Globus pallidus (tissue), 1 donor: ENCODE measurements around the gene AHR.
"Not testable (repeated sequence)": the region's sequence is repeated elsewhere in the genome, so short reads cannot be mapped to it uniquely, and the experiment has no call there.

Source experiments
- DNase-seq: peaks from one replicate; pipeline ENCODE4 v3.0.0-alpha.2; 2015; ENCODE audit warnings: low spot score

The AHR gene

DNA sequence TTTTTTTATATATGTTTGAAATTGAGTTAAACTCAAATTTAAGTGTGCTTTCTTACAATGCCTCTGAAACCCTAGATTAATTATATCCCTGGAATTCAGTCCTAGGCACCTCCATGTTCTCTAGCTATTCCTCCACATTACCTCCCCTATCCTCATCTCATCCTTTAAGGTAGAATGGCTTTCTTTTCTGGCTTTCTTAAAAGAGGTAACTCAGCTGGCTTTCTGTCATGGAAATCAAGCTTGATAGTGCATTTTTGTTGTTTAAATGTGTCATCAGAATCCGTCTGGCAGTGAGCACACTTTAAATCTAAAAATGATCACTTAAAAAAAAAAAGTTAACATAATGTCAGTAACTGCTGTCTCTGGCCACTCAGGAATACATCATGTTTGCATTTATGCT is 42.2 kb downstream of the AHR start:
- no peak for DNase-seq

DNA sequence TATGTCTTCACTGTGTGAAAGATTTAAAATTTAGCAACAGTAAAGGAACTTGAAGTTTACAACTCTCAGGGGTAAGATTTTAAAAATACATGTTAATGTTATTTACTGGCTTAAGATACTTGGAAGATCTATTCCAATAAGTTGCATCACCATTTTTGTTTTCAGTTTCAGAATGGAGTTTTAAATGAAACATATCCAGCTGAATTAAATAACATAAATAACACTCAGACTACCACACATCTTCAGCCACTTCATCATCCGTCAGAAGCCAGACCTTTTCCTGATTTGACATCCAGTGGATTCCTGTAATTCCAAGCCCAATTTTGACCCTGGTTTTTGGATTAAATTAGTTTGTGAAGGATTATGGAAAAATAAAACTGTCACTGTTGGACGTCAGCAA is 44.3 kb downstream of the AHR start:
- DNase-seq: no peak

DNA sequence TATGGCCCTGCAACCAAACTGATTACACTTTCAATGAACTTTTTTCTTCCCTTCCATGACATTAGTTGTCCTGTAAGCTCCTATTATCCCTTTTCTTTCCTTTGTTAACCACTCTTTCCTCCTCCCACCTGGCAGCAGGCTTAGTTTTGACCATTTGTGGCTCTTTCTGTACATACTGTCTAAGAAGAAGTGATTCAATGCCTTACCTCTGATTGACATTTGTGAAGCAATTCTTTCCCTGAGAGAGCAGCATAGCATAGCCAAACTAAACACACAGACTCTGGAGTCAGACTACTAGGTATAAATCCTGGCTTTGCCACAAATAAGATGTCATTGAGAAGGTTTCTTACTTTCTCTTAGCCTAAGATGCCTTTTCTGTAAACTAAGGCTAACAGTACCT is 48.9 kb downstream of the AHR start:
- DNase-seq: no peak

DNA sequence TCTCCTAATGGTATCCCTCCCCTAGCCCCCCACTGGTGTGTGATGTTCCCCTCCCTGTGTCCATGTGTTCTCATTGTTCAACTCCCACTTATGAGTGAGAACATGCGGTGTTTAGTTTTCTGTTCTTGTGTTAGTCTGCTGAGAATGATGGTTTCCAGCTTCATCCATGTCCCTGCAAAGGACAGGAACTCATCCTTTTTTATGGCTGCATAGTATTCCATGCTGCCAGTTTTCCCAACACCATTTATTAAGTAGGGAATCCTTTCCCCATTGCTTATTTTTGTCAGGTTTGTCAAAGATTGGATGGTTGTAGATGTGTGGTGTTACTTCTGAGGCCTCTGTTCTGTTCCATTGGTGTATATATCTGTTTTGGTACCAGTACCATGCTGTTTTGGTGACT is 50.5 kb downstream of the AHR start:
- DNase-seq: not testable (repeated sequence)

DNA sequence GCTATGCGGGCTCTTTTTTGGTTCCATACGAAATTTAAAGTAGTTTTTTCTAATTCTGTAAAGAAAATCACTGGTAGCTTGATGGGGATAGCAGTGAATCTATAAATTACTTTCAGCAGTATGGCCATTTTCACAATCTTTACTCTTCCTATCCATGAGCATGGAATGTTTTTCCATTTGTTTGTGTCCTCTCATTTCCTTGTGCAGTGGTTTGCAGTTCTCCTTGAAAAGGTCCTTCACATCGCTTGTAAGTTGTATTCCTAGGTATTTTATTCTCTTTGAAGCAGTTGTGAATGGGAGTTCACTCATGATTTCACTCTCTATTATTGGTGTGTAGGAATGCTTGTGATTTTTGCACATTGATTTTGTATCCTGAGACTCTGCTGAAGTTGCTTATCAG is 51.9 kb downstream of the AHR start:
- DNase-seq: not testable (repeated sequence)

DNA sequence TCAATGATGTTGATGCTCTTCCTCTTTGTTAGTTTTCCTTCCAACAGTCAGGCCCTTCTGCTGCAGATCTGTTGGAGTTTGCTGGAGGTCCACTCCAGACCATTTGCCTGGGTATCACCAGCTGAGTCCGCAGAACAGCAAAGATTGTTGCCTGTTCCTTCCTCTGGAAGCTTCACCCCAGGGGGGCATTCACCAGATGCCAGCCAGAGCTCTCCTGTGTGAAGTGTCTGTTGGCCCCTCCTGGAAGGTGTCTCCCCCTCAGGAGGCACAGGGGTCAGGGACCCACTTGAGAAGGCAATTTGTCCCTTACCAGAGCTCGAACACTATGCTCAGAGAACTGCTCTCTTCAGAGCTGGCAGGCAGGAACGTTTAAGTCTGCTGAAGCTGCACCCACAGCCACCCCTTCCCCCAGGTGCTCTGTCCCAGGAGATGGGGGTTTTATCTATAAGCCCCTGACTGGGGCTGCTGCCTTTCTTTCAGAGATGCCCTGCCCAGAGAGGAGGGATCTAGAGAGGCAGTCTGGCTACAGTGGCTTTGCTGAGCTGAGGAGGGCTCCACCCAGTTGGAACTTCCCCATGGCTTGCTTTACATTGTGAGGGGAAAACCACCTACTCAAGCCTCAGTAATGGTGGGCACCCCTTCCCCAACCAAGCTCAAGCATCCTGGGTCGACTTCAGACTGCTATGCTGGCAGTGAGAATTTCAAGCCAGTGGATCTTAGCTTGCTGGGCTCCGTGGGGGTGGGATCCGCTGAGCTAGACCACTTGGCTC is 55.4 kb downstream of the AHR start:
- DNase-seq: not testable (repeated sequence)

DNA sequence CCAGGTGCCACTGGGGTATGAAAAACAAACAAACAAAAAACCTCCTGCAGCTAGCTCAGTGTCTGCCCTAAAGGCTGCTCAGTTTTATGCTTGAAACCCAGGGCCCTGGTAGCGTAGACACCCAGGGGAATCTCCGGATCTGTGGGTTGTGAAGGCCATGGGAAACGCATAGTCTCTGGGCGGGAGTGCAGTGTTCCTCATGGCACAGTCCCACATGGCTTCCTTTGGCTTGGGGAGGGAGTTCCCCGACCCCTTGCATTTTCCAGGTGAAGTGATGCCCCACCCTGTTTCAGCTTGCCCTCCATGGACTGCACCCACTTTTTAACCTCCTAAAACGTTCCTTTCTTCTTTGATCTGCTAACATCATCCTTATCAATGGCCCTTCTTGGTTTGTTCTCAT is 56.0 kb downstream of the AHR start:
- no peak for DNase-seq

DNA sequence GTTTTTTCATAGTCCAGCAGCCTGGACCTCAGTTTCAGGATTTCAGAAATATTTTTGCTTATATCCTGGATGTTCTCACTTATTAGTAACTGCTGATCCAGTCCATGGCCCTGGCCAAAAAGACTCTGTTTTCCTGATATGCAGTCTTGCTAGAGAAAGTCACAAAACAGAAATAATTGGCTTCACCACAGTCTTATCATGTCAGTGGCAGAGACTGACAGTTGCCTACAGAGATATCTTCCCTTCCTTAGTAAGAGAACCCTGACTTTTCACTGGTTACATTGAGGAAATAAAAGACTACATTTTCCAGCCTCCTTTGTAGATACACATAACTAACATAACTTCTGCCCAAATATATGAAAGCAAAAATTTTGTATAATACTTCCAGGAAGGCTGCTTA is 56.6 kb downstream of the AHR start:
- DNase-seq: no peak

DNA sequence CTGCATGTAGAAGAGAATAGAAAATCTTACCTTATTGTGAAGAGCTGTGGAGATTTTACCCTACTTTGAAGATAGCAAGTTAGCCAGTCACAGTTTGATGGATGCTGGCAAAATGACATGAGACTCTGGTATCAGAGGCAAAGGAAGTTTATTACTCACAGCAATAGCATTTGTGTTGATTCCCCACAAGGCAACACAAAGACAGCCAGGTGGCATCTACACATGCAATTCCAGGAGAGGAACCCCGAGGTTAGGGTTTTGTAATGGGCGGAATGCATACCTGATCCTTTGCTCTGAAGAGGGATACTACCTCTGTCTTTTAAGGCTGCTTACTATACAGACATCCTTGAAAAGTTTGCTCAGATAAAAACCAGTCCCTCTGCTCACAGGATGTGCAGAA is 59.5 kb downstream of the AHR start:
- DNase-seq: no peak

DNA sequence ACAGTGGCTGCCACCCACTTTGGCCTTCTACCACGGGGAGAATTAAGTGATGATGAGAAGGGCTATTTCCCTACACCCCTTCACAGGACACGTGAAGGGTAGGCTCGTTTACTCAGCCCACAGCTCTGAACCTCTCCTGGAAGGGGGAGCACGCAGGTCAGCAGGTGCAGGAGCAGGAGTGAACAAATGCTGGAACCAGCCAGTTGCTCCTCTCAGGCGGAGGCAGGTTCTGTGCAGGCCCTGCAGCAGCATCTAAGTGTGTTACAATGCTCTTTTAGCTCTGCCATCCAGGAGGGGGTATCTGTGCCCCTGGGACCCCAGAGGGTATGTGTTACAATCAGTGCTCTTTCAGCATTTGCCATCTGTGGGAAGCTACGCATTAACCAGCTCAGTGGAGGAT is 61.2 kb downstream of the AHR start:
- DNase-seq: no peak

DNA sequence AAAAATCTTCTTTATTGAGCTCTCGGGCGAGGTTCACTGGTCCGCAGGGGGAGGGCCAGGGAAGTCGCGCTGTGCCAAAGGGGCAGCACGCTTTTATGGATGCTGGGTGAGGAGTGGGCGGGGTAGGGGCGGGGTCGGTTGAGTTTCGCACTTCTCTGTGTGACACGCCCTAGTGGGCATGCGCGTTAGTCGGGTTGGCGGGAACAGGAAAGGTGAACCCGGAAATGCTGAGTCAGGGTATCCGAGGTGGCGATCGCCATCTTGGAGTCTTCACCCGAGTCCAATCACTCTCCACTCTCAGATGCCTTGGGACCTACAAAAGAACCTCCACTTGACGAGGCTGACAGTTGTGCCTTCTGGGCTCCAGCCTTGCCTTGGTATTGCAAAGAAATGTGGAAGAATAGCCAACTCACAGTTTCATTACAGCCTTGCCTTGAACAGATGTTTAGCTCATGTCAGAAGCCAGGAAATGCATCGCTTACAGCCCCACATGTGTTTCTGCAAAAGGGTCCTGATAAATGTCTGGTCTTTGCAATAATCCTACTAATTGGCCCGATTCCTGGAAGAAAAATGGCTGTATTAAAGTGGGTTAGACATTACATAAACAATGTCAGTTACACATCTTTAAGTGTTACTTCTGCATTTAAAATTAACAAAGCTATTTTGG is 64.1 kb downstream of the AHR start:
- DNase-seq: no peak

DNA sequence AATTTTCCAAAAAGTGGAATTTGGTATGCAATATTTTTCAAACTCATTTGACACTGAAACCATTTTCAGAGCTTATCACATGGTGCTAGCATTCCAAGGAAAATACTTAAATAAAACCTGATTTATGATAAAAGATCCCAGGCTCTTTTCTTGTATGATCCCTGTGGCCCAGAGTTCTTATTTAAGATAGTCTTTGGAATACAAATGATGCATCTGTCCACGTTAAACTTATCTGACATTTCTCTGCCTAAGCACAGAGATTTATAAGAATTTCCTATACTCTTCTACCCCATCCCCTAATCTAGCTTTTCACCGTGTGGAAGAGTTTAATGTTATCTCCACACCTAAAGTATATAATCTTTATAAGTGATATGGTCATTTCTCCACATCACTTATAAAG is 66.2 kb downstream of the AHR start:
- DNase-seq: no peak

DNA sequence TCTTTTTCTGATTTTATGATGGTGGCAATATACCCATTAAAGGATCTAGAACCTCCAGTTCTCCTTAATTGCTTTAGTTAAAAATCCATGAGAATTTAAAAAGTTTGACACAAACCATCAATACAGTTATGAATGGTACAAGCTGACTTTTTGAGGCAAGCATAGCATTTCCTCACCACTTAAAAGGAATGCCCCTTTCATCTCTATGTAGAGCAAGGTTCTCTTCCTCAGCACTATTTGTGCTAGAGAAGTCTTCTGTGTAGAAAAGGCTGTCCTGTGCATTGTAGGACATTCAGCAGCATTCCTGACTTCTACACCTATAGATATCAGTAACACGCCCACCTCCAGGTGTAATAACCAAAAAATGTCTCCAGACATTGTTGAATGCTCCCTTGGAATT is 67.3 kb downstream of the AHR start:
- no peak for DNase-seq

DNA sequence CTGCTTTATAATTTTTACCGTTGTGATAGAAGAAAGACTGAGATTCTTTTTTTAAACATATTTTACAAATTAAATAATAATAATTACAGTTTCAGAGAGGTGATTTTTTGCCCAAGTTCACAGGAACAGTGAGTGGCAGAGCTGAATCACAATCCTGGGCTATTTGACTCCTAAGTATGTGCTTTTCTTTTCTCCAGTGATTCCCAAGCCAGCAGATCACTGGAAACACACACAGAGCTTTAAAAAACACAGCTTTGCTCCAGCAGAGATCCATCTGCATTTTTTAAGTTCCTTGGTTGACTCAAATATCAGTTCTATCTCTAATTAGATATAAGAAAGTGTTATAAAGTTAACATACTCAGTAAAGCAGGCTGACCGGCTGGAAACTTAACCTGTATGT is 69.0 kb downstream of the AHR start:
- DNase-seq: no peak

DNA sequence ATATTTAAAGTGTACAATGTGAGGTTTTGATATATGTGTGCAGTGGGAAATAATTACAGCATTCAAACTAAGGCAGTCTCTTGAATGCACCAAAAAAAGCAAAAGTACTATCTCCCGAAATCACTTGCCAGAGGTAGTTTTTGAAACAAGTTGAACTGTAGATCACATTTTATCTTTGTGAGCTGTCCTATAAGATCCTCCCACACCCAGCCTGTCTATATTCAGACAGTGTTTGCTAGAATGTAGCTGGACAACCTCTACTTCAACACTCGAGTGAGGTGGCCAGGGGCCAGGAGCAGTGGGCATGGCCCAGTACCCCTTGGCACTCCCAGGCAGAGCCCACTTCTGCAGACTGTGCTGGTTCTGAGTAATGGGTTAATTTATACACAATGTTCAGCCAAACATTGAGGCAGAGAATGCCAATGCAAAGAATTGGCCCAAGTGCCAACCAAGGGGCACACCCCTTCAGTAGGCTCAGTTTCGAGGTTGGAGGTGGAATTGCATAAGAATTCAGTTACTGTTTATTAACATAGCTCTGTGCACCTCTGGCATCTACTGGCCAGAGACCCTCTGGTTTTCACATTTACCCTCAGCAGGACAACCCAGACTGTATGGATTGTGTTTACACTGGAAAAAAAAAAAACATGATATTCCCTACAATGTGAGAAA is 70.5 kb downstream of the AHR start:
- DNase-seq: no peak

DNA sequence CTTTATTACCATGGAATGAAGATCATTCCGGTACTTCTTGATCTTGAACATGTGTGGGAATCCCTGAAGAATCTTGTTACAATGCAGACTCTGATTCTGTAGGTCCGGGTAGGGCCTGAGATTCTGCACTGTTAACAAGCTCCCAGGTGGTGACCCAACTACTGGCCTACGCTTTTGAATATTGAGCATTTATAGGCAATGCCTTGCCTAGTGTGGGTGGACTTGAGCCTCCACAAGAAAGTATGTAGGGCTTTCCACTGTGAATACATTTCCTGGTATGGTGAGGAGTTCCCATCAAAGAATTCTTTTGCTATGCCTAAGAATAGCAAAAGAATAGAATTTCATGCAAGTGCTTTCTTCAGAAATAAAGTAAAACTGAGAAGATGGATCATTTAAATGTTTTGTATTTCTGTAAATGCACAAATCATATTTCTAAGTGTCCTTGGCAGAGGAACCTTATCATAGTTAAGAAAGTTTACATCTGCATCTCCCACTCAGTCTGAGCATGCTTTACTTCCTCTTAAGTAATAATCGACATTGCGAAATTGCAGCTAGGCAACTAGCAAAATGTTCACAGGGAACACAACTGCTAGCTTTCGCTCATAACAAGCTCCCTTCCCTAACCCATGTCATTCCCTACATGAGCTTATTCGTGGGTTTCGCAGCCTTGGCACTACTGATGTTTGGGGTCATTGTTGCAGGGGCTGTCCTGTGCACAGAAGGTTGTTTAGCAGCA is 71.4 kb downstream of the AHR start:
- DNase-seq: peak; percentile 7

DNA sequence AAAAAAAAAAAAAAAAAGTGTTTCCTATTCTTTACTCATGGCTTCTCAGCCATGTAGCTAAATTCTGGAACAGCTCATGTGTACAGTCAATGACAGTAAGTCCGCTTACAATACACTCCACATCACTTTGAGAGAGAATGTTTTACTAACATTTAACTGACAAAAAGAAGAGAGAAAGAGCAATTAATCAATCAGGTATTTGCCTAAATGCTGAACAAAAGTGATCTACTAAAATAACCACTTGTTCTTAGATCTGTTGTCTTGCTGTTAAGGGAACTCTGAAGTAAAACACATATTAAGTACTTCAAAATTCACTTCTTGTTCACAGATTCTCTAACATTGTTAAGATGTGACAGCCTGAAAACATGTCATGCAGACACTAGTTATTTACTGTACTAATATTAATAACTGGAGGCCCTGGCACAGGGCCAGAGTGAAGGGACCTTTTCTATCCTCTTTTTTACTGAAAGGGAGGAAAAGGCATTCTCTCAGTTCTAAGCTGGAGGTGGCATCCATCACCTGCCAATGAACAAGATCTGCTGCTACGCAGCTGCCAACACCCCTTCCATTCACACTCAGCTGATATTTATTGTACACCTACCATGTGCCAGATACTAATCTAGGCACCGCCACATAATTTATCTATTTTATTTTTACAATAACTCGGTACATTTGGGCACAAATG is 72.6 kb downstream of the AHR start:
- DNase-seq: no peak

DNA sequence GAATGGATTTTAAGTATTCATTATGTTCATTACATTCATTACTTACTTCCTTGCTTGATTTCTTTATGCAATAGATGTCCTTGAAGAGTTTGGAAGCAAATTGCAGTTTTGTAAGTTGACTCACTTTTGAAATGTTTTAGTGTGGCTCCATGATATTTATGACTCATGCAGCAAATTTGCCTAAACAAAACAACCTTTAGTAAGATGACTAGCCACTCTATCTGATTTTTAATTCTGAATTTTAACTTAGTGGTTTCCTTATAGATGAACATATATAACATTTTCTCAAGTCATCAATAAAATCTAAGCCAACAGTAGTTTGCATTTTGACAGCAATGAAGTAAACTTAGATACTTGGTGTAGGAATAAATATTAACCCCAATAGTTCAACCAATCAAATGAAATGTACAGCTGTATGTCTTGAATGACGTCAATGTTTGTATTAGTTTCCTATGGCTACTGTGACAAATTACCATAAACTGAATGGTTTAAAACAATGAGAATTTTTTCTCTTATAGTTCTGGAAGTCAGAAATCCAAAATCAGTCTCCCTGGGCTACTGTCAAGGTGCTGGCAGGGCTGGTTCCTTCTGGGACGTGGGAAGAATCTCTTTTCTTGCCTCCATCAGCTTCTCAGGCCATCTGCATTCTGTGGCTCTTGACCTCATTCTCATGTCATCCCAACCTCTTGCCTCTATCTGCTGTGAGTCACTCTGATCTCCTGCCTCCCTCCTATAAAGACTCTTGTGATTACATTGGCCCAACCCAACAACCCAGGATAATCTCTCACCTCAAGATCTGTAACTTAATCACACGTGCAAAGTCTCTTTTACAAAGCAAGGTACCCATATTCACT is 73.4 kb downstream of the AHR start:
- no peak for DNase-seq

DNA sequence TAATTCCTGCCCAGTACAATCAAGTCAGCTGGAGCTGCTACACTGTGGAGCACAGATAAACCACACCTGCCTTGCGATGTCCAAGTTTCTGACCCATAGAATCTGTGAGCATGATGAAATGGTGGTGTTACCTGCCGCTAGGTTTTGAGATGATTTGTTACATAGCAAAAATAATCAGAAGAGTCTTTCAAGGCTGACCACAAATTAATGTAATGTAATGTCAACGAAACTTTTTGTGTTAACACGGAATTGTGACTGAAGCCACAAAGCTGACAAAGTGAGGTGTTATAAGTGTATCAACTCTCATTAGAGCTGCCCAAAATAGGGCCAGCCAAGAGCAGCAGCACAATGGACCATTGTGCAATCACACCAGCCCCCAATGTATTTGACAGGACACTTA is 75.7 kb downstream of the AHR start:
- no peak for DNase-seq

DNA sequence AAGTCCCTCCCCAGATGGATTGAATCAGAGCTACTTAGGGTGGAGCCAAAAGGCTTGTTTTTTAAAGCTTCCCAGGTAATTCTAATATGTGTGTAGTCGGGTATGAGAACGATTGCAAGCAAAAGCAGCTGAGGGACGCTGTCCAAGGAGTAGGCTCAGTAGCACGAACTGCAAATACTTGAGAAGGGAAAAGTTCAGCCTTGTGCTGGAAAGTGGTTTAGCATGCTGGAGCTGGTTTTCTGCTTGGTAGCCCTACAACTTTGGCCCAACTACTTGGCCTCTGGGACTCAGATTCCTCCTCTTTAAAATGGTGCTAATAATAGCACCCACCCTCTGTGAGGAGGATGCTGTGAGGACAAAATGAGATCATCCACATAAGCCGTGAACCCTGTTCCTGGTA is 76.2 kb downstream of the AHR start:
- DNase-seq: no peak

DNA sequence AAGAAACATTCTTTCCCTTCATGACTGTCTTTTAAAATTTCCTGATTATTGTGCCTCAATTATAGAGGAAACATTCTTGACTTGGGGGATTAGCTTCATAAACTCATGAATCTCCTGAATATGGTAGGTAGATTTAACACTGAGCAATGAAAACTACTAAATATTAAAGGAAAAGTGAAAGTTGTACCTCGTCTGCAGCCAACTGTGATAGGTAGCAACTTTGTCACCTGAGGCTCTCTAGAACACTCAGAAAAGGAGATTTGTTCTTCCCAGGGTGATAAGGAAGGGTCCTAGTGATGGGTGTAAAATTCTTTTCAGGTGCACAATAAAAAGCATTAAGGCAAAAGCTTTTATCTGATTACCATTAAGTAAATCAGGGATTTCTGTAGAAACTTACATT is 78.1 kb downstream of the AHR start:
- DNase-seq: no peak
